Embryonic facial prominence (tissue), 1 donor: ENCODE results near the gene ADGRG3.

Experiments used
- DNase-seq: peaks from one replicate; pipeline ENCODE4 v3.0.0-alpha.2; 2016; ENCODE audit errors: extremely low spot score

Gene ADGRG3

DNA sequence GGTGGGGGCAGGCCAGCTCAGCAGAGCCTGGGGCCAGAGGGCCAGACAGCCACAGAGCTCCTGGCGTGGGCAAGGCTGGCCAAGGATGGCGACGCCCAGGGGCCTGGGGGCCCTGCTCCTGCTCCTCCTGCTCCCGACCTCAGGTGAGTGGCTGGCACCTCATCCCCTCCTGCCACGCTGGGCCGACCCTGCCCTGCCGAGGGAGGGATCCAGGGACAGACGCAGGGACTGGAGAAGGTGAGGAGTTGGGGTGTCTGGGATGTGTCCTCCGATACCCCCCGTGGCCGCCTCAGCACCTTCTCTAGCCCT lies at the start of gene ADGRG3:
TSS of gene ADGRG3 (plus strand) at position 44 of the 309 bp plus-strand sequence. CDS start at position 86, 42 bp downstream.
- DNase-seq: no peak

DNA sequence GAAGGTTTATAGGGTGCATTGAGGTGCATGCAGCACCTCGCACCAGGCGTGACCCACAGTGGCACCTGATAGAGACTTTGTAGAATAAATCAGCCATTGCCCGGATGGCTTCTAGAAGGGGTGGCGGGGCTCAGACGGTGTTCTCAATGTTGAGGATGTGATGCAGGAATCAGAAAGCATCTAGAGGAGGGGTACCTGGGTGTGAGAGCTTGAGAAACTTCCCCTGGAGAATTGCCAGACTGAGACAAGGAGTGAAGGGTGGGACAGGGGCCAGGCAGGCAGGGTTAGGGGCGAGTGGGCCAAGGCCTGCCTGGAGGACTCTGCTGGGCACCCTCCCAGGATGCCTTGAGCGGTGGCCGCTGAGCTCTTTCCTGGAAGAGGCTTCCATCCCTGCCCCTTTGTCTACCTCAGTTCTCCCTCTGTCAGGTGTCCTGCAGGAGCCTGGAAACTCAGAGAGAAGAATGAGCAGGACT lies 48.9 kb upstream of the ADGRG3 start:
- DNase-seq: no peak

DNA sequence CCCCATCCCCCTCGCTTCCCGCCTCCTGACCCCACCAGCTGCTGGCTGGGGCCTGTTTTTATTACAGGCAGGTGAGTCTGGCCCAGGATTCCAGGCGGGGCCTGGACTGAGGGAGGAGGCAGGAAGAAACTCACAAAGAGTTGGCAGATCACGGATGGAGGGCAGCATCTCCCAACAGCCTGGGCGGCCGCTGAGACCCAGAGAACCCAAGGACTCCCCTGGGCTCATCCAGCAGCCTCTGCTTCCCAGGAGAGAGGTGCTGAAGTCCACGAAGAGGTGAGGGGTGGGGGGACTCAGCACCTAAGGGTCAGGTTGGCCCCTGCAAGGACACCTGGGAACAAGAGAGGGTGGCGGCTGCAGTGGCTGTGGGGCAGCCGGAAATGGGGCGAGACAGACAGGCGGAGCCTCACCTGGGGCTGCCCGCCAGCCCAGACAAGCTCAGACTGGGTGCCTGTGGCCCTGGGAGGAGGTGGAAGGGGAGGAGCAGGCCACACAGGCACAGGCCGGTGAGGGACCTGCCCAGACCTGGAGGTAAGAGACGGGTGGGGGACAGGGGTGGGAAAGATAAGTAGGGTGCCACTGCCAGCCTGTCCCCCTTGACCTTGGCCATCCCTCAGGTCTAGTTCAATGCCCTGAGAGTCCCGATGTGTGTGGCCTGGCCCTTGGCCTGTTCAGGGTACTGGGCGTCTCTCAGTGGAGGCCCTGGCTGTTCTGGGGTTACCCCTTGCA lies 48.3 kb upstream of the ADGRG3 start:
- DNase-seq: no peak

- DNase-seq: no peak
Measured at GRCh38 chr16:57620335-57621231, 47.5 kb upstream of the ADGRG3 start.

DNA sequence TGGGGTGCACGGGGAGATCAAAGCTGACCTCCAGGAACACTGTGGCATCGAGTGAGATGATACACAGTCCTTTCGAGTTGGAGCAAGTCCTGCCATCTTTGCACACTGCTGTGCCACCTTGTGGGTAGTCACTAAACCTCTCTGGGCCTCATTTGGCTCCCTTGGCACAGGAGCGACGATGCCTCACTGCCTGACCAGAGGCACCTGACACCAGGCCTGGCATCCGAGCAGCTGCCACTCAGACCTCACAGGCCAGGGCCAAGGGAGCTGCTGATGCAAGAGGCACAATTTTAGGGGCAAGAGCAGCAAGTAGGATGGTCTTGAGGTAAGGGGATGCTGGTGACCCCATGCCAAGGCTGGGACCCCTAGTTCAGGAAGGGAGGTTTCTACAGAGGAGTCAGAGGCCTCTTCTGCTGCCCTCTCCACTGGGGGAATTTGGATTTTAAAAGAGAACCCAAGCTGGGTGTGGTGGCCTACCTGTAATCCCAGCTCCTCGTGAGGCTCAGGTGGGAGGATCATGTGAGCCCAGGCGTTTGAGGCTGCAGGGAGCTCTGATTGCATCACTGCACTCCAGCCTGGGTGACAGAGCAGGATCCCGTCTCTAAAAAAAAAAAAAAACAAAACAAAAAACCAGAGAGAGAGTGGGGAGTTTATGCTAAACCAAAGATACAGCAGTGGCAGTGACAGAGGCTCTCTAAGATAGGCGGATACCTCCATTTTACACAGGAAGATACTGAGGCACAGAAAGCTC lies 46.4 kb upstream of the ADGRG3 start:
- DNase-seq: no peak

- DNase-seq: no peak
Measured at GRCh38 chr16:57622361-57623250, 45.5 kb upstream of the ADGRG3 start.

GRCh38 chr16:57623251-57624043 lies 44.7 kb upstream of the ADGRG3 start:
- DNase-seq: no peak

DNA sequence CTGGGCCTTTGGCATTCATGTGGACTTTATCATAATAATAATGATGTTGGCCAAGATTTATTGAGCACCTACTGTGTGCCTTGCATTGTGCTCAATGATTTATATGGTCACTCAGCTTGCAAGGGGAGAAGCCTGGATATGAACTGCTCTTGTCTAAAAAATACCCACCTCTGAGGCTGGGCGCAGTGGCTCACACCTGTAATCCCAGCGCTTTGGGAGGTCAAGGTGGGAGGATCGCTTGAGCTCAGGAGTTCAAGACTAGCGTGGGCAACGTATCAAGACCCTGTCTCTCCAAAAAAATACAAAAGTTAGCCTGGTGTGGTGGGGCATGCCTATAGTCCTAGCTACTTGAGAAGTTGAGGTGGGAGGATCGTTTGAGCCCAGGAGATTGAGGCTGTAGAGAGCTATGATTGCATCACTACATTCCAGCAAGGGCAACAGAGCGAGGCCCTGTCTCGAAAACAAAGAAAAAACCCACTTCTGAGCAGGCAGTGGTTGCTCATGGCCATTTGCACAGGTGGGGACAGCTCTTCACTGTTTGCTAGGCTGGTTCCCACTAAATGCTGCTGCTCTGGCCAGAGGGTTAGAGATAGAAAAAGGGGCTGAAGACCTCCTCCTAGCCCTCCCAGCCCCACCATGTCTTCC lies 43.9 kb upstream of the ADGRG3 start:
- DNase-seq: no peak

DNA sequence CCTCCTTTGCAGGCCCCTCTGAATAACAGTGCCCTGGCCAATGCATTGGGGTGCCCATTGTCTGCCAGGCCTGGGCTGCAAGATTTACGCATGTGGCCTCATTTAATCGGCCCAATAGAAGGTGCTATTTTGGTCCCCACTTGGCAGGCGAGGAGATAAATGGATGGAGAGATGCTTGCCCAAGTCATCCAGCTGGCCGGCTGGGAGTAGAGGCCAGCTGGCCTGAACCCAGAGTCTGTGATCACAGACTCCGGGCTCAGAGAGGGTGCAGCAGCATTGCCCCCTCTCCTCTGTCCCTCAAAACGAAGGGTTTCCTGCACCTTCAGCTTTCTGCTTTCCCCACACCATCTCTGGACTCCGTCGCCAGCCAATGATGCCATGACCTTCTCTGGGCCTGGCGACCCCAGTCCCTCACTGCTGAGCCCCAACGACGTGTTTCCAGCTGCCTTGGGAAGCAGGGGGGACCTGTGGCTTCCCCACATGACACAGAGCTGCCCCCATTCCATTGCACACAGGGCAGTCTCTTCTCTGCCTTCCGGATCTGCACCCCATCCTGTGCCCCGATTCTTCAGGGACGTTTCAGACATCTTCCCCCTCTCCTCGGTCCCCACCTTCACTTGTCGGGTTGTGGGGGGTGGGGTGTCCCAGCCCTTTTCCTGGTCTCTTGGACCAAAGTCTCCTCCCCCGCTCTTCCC lies 43.2 kb upstream of the ADGRG3 start:
- no peak for DNase-seq

- DNase-seq: no peak
Measured at GRCh38 chr16:57626420-57627170, 41.5 kb upstream of the ADGRG3 start.

GRCh38 chr16:57627184-57627871 lies 40.8 kb upstream of the ADGRG3 start:
- no peak for DNase-seq

- peak; percentile 48 for DNase-seq
Measured at GRCh38 chr16:57628008-57628781, 39.9 kb upstream of the ADGRG3 start, which contains the start of gene ADGRG1. Gene ADGRG1 (plus strand): TSS chr16:57628630. CDS start chr16:57650288, 21,658 bp downstream.

GRCh38 chr16:57628783-57629293 lies 39.3 kb upstream of the ADGRG3 start:
- no peak for DNase-seq

DNA sequence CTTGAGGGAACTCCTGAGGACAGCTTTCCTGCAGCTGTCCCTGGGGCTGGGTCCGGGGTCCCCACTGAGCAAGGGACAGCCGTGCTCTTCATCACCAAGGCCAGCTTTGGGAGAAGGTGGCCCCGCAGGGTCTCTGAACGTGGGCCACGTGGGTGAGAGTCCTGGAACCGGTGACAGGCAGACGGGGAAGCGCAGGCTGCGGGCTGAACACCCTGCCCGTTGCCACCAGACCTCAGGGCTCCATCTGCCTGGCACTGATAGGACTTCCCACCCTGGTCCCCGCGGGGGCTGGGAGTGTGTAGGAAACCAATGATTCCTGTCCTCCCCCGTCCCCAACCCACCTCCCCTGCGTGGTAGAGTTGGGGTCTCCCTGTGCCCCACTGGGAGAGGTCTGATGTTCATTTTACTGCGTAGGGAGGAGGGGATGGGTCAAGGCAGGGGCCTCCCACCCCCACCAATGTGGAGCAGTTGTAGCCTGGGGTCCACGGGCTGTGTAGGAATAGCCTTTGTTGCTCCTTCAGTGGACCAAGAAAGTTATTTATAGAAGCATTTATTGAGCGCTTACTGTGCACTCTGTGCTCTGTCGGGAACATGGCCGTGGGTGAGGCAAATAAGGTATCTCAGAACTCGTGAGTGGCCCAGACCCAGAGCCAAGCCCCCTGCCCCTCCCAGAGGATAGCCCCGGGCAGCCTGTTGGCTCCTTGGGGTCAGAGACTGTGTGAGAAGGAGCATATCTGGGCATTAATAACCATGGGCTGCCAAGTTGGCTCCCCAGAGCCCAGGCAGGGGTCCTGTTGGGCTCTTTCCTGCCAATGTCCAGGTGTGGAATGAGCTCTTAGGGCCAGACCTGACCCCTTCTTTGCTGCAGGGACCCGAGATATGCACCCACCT lies 38.3 kb upstream of the ADGRG3 start:
- DNase-seq: no peak

DNA sequence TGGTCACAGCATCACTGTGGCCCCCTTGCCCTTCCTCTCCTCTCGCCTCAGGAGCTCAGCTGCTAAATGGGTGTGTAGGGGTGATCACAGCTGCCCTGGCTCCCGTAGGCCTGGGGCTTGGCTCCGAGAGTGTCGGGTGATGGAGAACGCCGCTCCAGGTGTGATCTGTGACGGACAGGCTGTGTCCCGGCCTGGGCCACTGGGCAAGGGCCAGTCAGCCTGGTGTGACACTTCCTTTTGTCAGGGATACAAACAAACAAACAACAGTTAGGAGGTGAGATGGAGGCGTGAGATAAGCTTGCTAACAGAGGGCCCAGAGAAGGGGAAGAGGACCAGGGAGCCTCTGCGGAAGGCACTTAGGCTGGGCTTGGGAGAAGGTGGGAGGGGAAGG lies 37.7 kb upstream of the ADGRG3 start:
- DNase-seq: no peak
